GM18511 (cell line): ENCODE results near the gene TRIM59.

Source experiments
- ATAC-seq: cut with Tn5 transposase; IDR thresholded peaks from one replicate; pipeline ENCODE4 v1.9.1; 2021; ENCODE audit warnings: mild to moderate bottlenecking, moderate library complexity; ENCODE audit not compliant: unreplicated experiment

TRIM59 gene, protein sequence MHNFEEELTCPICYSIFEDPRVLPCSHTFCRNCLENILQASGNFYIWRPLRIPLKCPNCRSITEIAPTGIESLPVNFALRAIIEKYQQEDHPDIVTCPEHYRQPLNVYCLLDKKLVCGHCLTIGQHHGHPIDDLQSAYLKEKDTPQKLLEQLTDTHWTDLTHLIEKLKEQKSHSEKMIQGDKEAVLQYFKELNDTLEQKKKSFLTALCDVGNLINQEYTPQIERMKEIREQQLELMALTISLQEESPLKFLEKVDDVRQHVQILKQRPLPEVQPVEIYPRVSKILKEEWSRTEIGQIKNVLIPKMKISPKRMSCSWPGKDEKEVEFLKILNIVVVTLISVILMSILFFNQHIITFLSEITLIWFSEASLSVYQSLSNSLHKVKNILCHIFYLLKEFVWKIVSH

DNA sequence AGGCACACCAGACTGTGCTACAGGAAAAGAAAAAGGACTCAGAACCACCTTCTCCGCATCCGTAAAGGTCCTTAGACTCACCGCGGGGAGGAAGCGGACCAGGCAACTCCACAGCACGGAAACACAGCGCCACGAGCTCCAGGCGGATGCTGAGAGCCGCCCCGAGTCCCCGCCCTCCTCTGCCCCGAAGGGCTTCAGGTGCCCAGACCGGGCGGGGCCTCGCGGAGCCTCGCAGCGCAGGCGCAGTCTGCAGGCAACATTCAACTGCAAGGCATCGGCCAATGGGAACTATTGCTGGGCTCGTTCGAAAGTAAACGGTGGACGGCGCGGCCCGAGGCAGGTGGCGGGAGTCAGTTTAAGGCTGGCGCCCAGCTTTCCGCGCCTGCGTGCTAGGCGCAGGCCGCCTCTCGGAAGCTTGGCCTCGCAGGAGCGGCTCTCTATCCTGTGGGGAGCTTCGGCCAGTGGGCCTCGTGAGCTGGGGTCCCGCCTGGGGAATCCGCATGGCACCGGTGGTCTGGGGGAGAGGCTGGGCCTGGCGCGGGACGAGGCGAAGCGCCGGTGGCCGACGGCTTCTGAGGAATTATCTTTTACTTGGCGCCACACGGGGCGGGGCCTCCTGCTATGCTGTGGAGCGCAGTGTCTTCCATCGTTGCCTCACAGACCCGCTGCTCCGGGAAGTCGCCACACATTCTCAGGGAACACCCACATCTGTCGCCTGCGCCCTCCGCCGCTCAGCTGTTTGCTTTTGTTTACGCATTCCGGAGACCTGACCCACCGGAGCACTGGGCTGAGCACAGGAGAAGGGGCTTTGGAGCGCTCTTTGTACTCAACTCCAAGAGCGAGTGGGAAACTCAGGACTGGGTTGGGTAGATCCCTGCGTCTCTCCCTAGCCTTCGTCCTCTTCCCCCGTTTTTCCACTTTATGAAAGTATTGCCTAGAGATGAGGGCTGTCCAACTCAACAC, at the start of gene TRIM59:
TRIM59 (minus strand) TSS at position 151 of the 963 bp plus-strand sequence. CDS start 10,603 bp downstream, outside the sequence.
- peak; percentile 93 for ATAC-seq

GRCh38 chr3:160498202-160498601, 48.6 kb upstream of the TRIM59 start:
- no peak for ATAC-seq

- ATAC-seq: no peak
Measured at GRCh38 chr3:160490166-160490565, 40.6 kb upstream of the TRIM59 start.

DNA sequence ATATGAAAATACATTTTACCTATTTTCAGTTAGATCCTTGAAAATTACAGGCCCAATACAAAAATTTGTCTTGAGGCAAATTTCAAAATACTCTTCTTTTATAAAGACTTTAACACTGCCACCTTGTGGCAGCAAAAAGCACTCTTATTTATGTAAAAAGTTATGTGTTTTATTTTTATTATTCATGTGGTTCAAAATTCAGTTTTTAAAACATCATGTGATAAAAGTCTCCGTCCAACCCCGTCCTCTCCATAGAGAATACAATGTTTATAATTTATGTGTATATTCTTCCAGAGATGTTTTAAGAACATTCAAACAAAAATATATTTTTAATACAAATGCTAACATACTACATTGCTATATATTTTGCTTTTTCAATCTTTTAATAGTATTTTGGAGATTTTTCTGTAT, 36.9 kb upstream of the TRIM59 start:
- ATAC-seq: no peak

GRCh38 chr3:160482796-160483195, 33.2 kb upstream of the TRIM59 start:
- ATAC-seq: no peak

DNA sequence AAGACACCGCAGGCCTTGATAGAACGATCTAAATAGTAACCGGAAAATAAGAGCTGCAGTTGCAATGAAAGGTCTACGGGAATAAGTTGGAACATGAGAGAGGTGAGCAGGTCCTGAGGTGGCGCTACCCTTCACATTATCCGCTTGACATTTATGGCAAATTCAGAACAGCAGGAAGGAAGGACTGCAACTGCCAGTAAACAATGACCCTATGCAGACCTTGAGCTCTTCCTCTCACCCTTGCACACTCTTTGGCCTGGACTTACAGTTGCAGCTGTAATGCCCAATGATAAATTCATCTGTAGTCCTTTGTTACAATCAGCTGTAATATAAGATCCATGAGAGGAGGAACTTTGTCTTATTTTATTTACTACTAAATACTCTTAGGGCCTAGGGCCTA, 32.3 kb upstream of the TRIM59 start:
- ATAC-seq: no peak

GRCh38 chr3:160480931-160481330, 31.3 kb upstream of the TRIM59 start:
- ATAC-seq: no peak

GRCh38 chr3:160479376-160479775, 29.8 kb upstream of the TRIM59 start:
- no peak for ATAC-seq

GRCh38 chr3:160478338-160478737, 28.8 kb upstream of the TRIM59 start:
- ATAC-seq: no peak

GRCh38 chr3:160477750-160478149, 28.2 kb upstream of the TRIM59 start:
- no peak for ATAC-seq

- ATAC-seq: no peak
Measured at GRCh38 chr3:160475884-160476283, 26.3 kb upstream of the TRIM59 start.

DNA sequence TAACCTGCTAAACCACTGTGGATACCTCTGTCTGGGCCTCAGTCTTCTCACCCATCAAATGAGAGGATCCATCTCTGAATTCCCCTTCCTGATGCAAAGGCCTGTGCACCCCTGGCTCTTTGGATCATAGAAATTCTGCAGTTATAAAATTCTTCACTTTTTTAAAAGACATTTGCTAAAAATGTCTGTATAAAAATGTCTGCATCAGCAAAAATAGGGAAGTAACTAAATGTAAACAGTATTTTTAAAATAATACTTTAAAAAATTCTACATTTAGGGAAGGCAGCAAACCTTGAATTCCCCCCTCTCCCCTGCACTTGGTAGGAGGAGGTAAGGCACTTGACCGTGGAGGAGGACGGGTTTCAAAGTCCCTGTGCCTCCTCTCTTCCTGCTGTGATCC, 25.6 kb upstream of the TRIM59 start:
- ATAC-seq: no peak

DNA sequence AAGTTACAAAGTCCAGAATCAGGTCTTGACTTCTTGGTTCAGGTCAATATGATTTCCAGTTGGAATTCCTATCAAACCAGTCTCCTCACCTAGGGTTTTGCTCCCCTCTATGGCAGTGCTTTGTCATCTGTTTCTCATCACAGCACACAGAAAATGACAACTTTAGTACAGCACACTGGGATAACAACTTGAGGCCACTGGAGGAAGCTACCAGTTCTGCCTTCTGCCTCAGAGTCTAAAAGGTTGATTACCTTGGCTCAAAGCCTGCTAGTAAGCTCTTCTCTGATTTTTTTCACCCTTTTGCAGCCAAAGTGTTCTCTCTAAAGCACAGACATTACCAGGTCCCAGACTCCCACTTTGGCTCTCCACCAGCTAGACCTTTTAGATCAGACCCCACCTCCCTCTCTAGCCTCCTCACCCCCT, 24.8 kb upstream of the TRIM59 start:
- no peak for ATAC-seq

DNA sequence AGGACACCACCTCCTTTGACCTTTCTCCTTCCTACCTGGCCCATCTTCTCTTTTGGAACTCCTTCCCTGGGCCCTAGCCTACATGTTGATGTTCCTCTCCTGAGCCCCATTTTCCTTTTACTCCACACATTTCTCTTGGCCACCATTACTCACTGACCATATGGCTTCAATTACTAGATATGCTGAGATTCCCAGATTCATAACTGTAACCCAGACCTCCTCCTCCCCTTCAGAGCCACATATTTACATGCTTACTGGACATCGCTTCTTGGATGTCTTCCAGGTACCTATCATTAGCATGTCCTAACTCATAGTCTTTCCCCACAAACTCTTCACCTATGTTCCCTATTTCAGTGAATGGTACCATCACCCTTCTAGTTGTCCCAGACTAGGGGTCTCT, 24.4 kb upstream of the TRIM59 start:
- no peak for ATAC-seq

DNA sequence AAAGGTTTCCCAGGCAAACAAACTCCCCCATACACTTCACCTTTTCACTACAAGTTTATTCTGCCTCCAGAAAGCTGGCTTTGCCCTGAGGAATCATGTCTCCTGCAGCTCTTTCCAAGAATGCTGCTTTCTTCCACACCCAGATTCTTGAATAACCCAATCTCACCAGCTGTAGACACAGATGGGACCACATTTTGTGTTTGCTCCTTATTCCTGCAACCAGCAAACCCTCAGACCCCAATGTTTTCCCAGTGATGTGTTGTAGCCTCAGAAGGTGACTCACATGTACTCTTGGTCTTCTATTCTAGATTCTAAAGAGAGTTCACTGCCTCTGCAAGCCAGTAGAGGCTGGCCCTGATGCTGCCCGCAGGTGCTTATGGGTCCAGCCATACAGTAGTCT, 23.6 kb upstream of the TRIM59 start:
- ATAC-seq: no peak

- peak; percentile 93 for ATAC-seq
Measured at GRCh38 chr3:160472344-160472743, 22.8 kb upstream of the TRIM59 start.

- ATAC-seq: peak; percentile 39
Measured at GRCh38 chr3:160471892-160472291, 22.3 kb upstream of the TRIM59 start.

DNA sequence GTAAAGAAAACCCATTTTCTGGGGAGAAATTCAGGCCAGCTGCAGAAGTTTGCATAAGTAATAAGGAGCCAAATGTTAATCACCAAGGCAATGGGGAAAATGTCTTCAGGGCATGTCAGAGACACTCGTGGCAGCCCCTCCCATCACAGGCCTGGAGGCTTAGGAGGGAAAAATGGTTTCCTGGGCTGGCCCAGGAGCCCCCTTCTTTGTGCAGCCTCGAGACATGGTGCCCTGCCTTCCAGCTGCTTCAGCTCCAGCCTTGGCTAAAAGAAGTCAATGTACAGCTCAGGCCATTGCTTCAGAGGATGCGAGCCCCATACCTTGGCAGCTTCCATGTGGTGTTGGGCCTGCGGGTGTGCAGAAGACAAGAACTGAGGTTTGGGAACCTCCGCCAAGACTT, 20.6 kb upstream of the TRIM59 start:
- ATAC-seq: no peak

DNA sequence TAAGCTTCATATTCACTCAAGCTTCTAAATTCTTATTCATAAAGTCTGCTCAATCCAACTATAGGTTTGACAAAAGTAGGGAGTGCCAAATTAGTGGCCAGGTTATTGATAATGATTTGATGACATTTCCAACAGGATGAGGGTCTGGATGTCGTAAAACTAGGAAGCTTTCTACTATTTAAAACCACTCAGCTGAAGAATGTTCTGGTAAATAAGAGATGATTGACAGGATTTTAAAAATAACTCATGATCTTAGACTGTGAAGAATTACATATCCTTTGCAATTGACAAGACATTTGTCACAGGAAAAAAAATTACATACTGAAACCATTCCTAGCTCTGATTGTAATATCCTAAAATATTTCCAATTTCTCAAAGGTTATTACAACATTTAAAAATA, 15.4 kb upstream of the TRIM59 start:
- no peak for ATAC-seq

DNA sequence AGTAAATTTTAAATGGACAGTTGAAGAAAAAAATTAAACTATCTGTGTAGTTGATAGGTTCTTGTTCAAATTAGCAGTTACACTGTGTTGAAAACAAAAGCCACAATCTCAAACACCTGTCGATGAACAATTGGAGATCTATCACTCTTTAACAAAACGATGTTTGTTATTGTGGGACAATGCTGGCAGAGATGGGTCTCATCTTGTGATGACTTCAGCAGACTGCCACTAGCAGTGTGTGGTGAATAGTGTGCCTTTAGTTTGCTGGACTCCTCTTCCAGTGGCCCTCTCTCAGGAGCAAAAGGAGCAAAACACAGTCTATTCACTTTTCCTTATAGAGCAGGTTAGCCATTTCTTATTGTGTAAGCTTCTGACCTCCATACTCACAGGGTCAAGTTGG, 14.7 kb upstream of the TRIM59 start:
- ATAC-seq: no peak

- ATAC-seq: no peak
Measured at GRCh38 chr3:160460033-160460432, 10.4 kb upstream of the TRIM59 start.
